Neuron (in vitro differentiated cells): Measurements from ENCODE around the gene MTARC1.

Experiments used
- H2AFZ ChIP-seq: one replicate; pipeline ENCODE4 v1.6.1; 2013; ENCODE audit warnings: low read depth, mild to moderate bottlenecking, inconsistent platforms, low read length, moderate library complexity
- H3K27me3 ChIP-seq: one replicate; pipeline ENCODE4 v1.6.1; 2013; ENCODE audit warnings: low read length; ENCODE audit not compliant: insufficient read depth
- H3K36me3 ChIP-seq: one replicate; pipeline ENCODE4 v1.6.1; 2013; ENCODE audit warnings: low read length; ENCODE audit not compliant: insufficient read depth
- H3K4me1 ChIP-seq: one replicate; pipeline ENCODE4 v1.6.1; 2013; ENCODE audit warnings: low read length; ENCODE audit not compliant: insufficient read depth
- H3K4me3 ChIP-seq: 2 replicates; pipeline ENCODE4 v1.5.1; 2013; ENCODE audit warnings: mild to moderate bottlenecking, low read length, moderate library complexity
- H3K9me3 ChIP-seq: one replicate; pipeline ENCODE4 v1.6.1; 2013; ENCODE audit warnings: low read length

Gene MTARC1

GRCh38 chr1:220755309-220755708 lies 31.4 kb upstream of the MTARC1 start:
- Histone ChIP-seq H2AFZ (no peak overlapping the region), H3K36me3 (peaks cover 20% of the 10 kb centered on the region), H3K9me3 (no peaks in the 10 kb centered on the region), H3K4me3 (no peak overlapping the region), H3K27me3 (no peaks in the 10 kb centered on the region), H3K4me1 (peaks cover 5% of the 10 kb centered on the region)

GRCh38 chr1:220757441-220757840 lies 29.3 kb upstream of the MTARC1 start:
- no peak overlapping the region for H2AFZ ChIP-seq
- H3K4me1 ChIP-seq: no peaks in the 10 kb centered on the region
- H3K9me3 ChIP-seq: no peaks in the 10 kb centered on the region
- no peak overlapping the region for H3K4me3 ChIP-seq
- peaks cover 20% of the 10 kb centered on the region for H3K36me3 ChIP-seq
- H3K27me3 ChIP-seq: no peaks in the 10 kb centered on the region

- Histone ChIP-seq H3K4me1 (no peaks in the 10 kb centered on the region), H3K36me3 (peaks cover 20% of the 10 kb centered on the region), H3K9me3 (no peaks in the 10 kb centered on the region), H3K27me3 (no peaks in the 10 kb centered on the region), H2AFZ (no peak overlapping the region), H3K4me3 (no peak overlapping the region)
Observed at GRCh38 chr1:220759147-220759546, 27.6 kb upstream of the MTARC1 start.

GRCh38 chr1:220761688-220762427 lies 24.9 kb upstream of the MTARC1 start:
- Histone ChIP-seq H2AFZ (no peak overlapping the region), H3K4me1 (no peaks in the 10 kb centered on the region), H3K27me3 (no peaks in the 10 kb centered on the region), H3K9me3 (no peaks in the 10 kb centered on the region), H3K4me3 (no peak overlapping the region), H3K36me3 (peaks cover 3% of the 10 kb centered on the region)

GRCh38 chr1:220764757-220765156 lies 22.0 kb upstream of the MTARC1 start:
- Histone ChIP-seq H3K4me1 (no peaks in the 10 kb centered on the region), H3K36me3 (no peaks in the 10 kb centered on the region), H3K27me3 (no peaks in the 10 kb centered on the region), H3K4me3 (no peak overlapping the region), H3K9me3 (no peaks in the 10 kb centered on the region), H2AFZ (no peak overlapping the region)

GRCh38 chr1:220767312-220768125 lies 19.2 kb upstream of the MTARC1 start:
- no peak overlapping the region for H3K4me3 ChIP-seq
- no peaks in the 10 kb centered on the region for H3K36me3 ChIP-seq

GRCh38 chr1:220768126-220768601 lies 18.5 kb upstream of the MTARC1 start:
- H3K36me3 ChIP-seq: no peaks in the 10 kb centered on the region
- no peak overlapping the region for H3K4me3 ChIP-seq
- H2AFZ ChIP-seq: no peak overlapping the region
- H3K9me3 ChIP-seq: no peaks in the 10 kb centered on the region
- no peaks in the 10 kb centered on the region for H3K27me3 ChIP-seq
- H3K4me1 ChIP-seq: no peaks in the 10 kb centered on the region

More at GRCh38 chr1:220767312-220768125, 19.2 kb upstream of the MTARC1 start:
- H3K9me3 ChIP-seq: no peaks in the 10 kb centered on the region
- no peak overlapping the region for H2AFZ ChIP-seq
- no peaks in the 10 kb centered on the region for H3K4me1 ChIP-seq
- no peaks in the 10 kb centered on the region for H3K27me3 ChIP-seq

- Histone ChIP-seq H3K4me1 (no peaks in the 10 kb centered on the region), H2AFZ (no peak overlapping the region), H3K9me3 (no peaks in the 10 kb centered on the region), H3K27me3 (no peaks in the 10 kb centered on the region), H3K4me3 (no peak overlapping the region), H3K36me3 (no peaks in the 10 kb centered on the region)
Observed at GRCh38 chr1:220769205-220769604, 17.5 kb upstream of the MTARC1 start.

- Histone ChIP-seq H2AFZ (no peak overlapping the region), H3K4me1 (no peaks in the 10 kb centered on the region), H3K9me3 (no peaks in the 10 kb centered on the region), H3K27me3 (no peaks in the 10 kb centered on the region), H3K36me3 (no peaks in the 10 kb centered on the region), H3K4me3 (no peak overlapping the region)
Observed at GRCh38 chr1:220770245-220770913, 16.3 kb upstream of the MTARC1 start.

GRCh38 chr1:220772846-220773245 lies 13.9 kb upstream of the MTARC1 start:
- Histone ChIP-seq H3K9me3 (no peaks in the 10 kb centered on the region), H3K36me3 (no peaks in the 10 kb centered on the region), H3K4me3 (no peak overlapping the region), H2AFZ (no peak overlapping the region), H3K4me1 (peaks cover 2% of the 10 kb centered on the region), H3K27me3 (no peaks in the 10 kb centered on the region)

GRCh38 chr1:220775240-220775853 lies 11.4 kb upstream of the MTARC1 start:
- Histone ChIP-seq H2AFZ (no peak overlapping the region), H3K4me1 (peaks cover 2% of the 10 kb centered on the region), H3K9me3 (no peaks in the 10 kb centered on the region), H3K27me3 (no peaks in the 10 kb centered on the region), H3K4me3 (no peak overlapping the region), H3K36me3 (no peaks in the 10 kb centered on the region)

- H3K9me3 ChIP-seq: no peaks in the 10 kb centered on the region
Observed at GRCh38 chr1:220776254-220776653, 10.5 kb upstream of the MTARC1 start.

More at GRCh38 chr1:220776254-220776653, 10.5 kb upstream of the MTARC1 start:
- Histone ChIP-seq H3K36me3 (no peaks in the 10 kb centered on the region), H3K4me3 (no peak overlapping the region), H3K4me1 (peaks cover 2% of the 10 kb centered on the region), H2AFZ (no peak overlapping the region), H3K27me3 (no peaks in the 10 kb centered on the region)
